Endodermal cell (in vitro differentiated cells): ENCODE data around the gene SLCO1A2. TPM values are rescaled to one million over a fixed set of nuclear protein-coding genes. Genes with fewer than 3 reads are reported as not detected.
A peak's percentile ranks its signal among the peaks of the same experiment; 100 is the strongest.

ENCODE experiments used
- DNase-seq: peaks from one replicate; pipeline ENCODE4 v3.0.0-alpha.2; 2017
- H3K27ac ChIP-seq: 2 replicates; pipeline ENCODE4 v1.5.1; 2013; ENCODE audit warnings: mild to moderate bottlenecking, low read depth, low read length, moderate library complexity
- H3K27me3 ChIP-seq: 2 replicates; pipeline ENCODE4 v1.6.1; 2013; ENCODE audit warnings: mild to moderate bottlenecking, low read length, moderate library complexity; ENCODE audit not compliant: insufficient read depth, control insufficient read depth, poor library complexity, severe bottlenecking
- H3K36me3 ChIP-seq: 2 replicates; pipeline ENCODE4 v1.7.0; 2013; ENCODE audit warnings: mild to moderate bottlenecking, low read length, moderate library complexity; ENCODE audit not compliant: control insufficient read depth, insufficient read depth
- H3K4me1 ChIP-seq: one replicate; pipeline ENCODE4 v1.7.0; 2013; ENCODE audit warnings: low read length; ENCODE audit not compliant: control insufficient read depth, insufficient read depth
- H3K4me3 ChIP-seq: 2 replicates; pipeline ENCODE4 v1.5.1; 2013; ENCODE audit warnings: mild to moderate bottlenecking, low read length, moderate library complexity
- H3K9ac ChIP-seq: 2 replicates; pipeline ENCODE4 v1.6.1; 2013; ENCODE audit warnings: mild to moderate bottlenecking, low read length, moderate library complexity; ENCODE audit not compliant: poor library complexity, severe bottlenecking; ENCODE audit errors: extremely low read depth
- H3K9me3 ChIP-seq: 2 replicates; pipeline ENCODE4 v1.6.1; 2013; ENCODE audit warnings: mild to moderate bottlenecking, low read length, moderate library complexity; ENCODE audit not compliant: control insufficient read depth
- H3K27ac Mint-ChIP-seq: 2 replicates; pipeline ENCODE4 v1.8.0; 2020; ENCODE audit warnings: mixed read lengths
- H3K27me3 Mint-ChIP-seq: 2 replicates; pipeline ENCODE4 v1.8.0; 2021; ENCODE audit warnings: mild to moderate bottlenecking, mixed read lengths; ENCODE audit not compliant: insufficient read depth
- H3K36me3 Mint-ChIP-seq: 2 replicates; pipeline ENCODE4 v1.8.0; 2020; ENCODE audit warnings: low read depth, mixed read lengths
- H3K4me1 Mint-ChIP-seq: 2 replicates; pipeline ENCODE4 v1.8.0; 2020; ENCODE audit warnings: mixed read lengths
- H3K4me3 Mint-ChIP-seq: 2 replicates; pipeline ENCODE4 v1.8.0; 2020; ENCODE audit warnings: mild to moderate bottlenecking, moderate library complexity, mixed read lengths
- H3K9me3 Mint-ChIP-seq: 2 replicates; pipeline ENCODE4 v1.8.0; 2020; ENCODE audit warnings: mild to moderate bottlenecking, mixed read lengths
- CTCF ChIP-seq: fragments of 200-600 bp; sonication (generic); conservative IDR thresholded peaks from 2 replicates; pipeline ENCODE4 v1.5.0; 2021; ENCODE audit warnings: antibody characterized with exemption, mild to moderate bottlenecking
- WGBS, 2 experiments: methylation state at CpG; one replicate each; pipeline versions ENCODE4 v1.1.5 to v1.1.7; 2013; ENCODE audit warnings: missing lambda C conversion rate in 2 of 2, mixed read lengths in 1 of 2; ENCODE audit not compliant: insufficient coverage in 1 of 2, insufficient read length in 1 of 2; 5-methylcytosine and 5-hydroxymethylcytosine counted together
- total RNA-seq, 2 donors: library from RNA; stranded (reverse); fragmentation: NEBNext Ultra II Directional in 1 of 2; extraction: Animal tissue kit (Norgen Biotek cat#: 25700) in 1 of 2; gene quantifications; 2 replicates in 1 of 2; 3 replicates in 1 of 2; pipeline ENCODE4 v1.2.1, GENCODE V29; 2021

Gene SLCO1A2
- total RNA-seq, 2 donors from 2014 or later, result 7.3 to 35.4 TPM

DNA sequence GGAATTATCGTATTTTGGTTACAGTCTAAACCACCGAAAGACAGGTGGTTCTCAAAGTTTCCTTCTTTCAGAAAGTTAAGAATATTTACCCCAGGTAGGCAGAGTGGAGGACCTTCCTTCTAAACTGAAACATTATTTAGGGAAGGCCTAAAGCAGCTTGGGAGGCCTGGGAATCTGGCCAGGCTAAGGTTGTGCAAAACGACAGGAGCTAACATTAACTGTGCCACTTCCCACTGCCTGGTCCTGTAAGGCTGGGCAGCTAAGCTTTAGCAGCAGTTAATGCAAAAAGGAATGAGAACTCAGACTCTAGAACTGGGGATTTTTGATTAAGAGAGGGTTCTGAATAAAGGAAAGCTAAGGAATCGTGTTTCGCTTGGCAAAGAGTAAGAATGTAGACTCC lies 82.6 kb downstream of the SLCO1A2 start:
- no peaks in the 10 kb centered on the region for H3K36me3 ChIP-seq
- Mint-ChIP-seq H3K27ac (no peak overlapping the region), H3K27me3 (no peaks in the 10 kb centered on the region)

GRCh38 chr12:21248679-21249078 lies 86.0 kb downstream of the SLCO1A2 start:
- WGBS, 2 experiments, result 76 to 83% methylated on average over 1 of the region's 1 CpG
- Mint-ChIP-seq H3K4me1 (peaks cover under 1% of the 10 kb centered on the region), H3K36me3 (no peaks in the 10 kb centered on the region), H3K27ac (no peak overlapping the region), H3K4me3 (no peak overlapping the region), H3K9me3 (no peaks in the 10 kb centered on the region), H3K27me3 (no peaks in the 10 kb centered on the region)
- H3K4me3 ChIP-seq, result no peak overlapping the region
- peak; percentile 70 for TF ChIP-seq CTCF
- no peak for DNase-seq
- no peaks in the 10 kb centered on the region for H3K4me1 ChIP-seq
- H3K36me3 ChIP-seq, result no peaks in the 10 kb centered on the region
- H3K9me3 ChIP-seq, result no peaks in the 10 kb centered on the region
- no peaks in the 10 kb centered on the region for H3K27me3 ChIP-seq
- H3K27ac ChIP-seq, result no peak overlapping the region
- H3K9ac ChIP-seq, result no peak overlapping the region

More for the DNA sequence above, 82.6 kb downstream of the SLCO1A2 start:
- Histone ChIP-seq H3K4me3 (no peak overlapping the region), H3K27me3 (no peaks in the 10 kb centered on the region), H3K27ac (no peak overlapping the region), H3K9ac (no peak overlapping the region), H3K4me1 (no peaks in the 10 kb centered on the region), H3K9me3 (peaks cover 1% of the 10 kb centered on the region)
- no peaks in the 10 kb centered on the region for H3K36me3 Mint-ChIP-seq
- peaks cover 2% of the 10 kb centered on the region for H3K9me3 Mint-ChIP-seq
- peaks cover 5% of the 10 kb centered on the region for H3K4me1 Mint-ChIP-seq
- TF ChIP-seq CTCF, result no peak
- no peak for DNase-seq
- no peak overlapping the region for H3K4me3 Mint-ChIP-seq
- 91 to 92% methylated on average over 2 to 5 of the region's 5 CpGs for WGBS, 2 experiments

DNA sequence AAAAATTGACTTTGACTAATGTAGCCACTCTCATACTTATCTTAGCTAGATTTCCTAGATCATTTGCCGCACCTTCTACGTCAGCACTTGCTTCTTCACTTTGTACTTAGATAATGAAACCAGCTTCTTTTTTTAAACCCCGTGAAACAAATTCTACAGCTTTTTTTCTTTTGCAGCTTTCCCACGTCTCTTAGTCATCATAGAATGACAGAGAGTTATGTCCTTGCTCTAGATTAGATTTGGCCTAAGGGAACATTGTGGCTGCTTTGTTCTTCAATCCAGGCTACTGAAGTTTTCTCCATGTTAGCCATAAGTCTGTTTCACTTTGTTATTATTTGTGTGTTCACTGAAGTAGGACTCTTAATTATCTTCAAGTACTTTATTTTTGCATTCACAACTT lies 94.9 kb downstream of the SLCO1A2 start:
- DNase-seq, result no peak
- Mint-ChIP-seq H3K9me3 (no peaks in the 10 kb centered on the region), H3K36me3 (peaks cover 2% of the 10 kb centered on the region), H3K4me3 (no peak overlapping the region), H3K27me3 (no peaks in the 10 kb centered on the region), H3K4me1 (no peaks in the 10 kb centered on the region), H3K27ac (no peak overlapping the region)
- H3K9ac ChIP-seq, result no peak overlapping the region
- H3K36me3 ChIP-seq, result no peaks in the 10 kb centered on the region
- no peak overlapping the region for H3K4me3 ChIP-seq
- no peaks in the 10 kb centered on the region for H3K4me1 ChIP-seq
- no peaks in the 10 kb centered on the region for H3K27me3 ChIP-seq
- no peaks in the 10 kb centered on the region for H3K9me3 ChIP-seq
- WGBS, 2 experiments, result 92 to 93% methylated on average over 4 of the region's 4 CpGs
- H3K27ac ChIP-seq, result no peak overlapping the region
- TF ChIP-seq CTCF, result no peak
